Jurkat, Clone E6-1 (cell line): ENCODE results near the gene GGA1. TPM values are rescaled to one million over a fixed set of nuclear protein-coding genes. Genes with fewer than 3 reads are reported as not detected.
A peak's percentile ranks its signal among the peaks of the same experiment; 100 is the strongest.

ENCODE experiments used
- DNase-seq: peaks from one replicate; pipeline ENCODE4 v3.0.0-alpha.2; 2011; ENCODE audit warnings: low read depth, low spot score
- H3K4me3 ChIP-seq: 2 replicates; pipeline ENCODE4 v1.5.1; 2011; ENCODE audit warnings: mild to moderate bottlenecking, low read length, control low read depth, moderate library complexity
- polyA plus RNA-seq: library from polyadenylated mRNA; unstranded; fragments of >200 nt; gene quantifications from one replicate; pipeline ENCODE4 v1.2.1, GENCODE V29; 2012; ENCODE audit warnings: missing spikeins; ENCODE audit not compliant: insufficient read length, insufficient read depth

The GGA1 gene, protein sequence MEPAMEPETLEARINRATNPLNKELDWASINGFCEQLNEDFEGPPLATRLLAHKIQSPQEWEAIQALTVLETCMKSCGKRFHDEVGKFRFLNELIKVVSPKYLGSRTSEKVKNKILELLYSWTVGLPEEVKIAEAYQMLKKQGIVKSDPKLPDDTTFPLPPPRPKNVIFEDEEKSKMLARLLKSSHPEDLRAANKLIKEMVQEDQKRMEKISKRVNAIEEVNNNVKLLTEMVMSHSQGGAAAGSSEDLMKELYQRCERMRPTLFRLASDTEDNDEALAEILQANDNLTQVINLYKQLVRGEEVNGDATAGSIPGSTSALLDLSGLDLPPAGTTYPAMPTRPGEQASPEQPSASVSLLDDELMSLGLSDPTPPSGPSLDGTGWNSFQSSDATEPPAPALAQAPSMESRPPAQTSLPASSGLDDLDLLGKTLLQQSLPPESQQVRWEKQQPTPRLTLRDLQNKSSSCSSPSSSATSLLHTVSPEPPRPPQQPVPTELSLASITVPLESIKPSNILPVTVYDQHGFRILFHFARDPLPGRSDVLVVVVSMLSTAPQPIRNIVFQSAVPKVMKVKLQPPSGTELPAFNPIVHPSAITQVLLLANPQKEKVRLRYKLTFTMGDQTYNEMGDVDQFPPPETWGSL
- 53.3 TPM for polyA plus RNA-seq

GRCh38 chr22:37608477-37609239 is at the start of gene GGA1:
TSS of gene GGA1 (plus strand) at chr22:37608834. CDS start at chr22:37608861, 27 bp downstream.
- peak; percentile 98 for DNase-seq
- H3K4me3 ChIP-seq = peak within 1 kb of the TSS; percentile 92

DNA sequence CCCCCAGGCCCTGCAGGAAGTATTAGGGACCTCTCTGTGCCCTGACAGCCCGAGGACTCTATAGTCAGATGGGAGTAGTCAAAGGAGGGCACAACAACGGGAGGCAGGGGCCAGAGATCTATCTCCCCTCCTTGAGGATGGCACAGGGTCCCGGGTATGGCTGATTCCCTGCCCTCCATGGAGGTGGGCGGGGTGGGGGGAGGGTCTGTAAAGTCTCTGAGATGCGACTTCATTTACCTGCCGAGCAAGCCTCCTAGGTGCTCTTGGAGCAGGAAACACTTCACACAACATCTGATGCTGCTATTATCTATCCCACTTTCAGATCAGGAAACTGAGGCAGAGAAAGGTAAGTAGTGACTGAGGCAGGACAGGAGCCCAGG is 49.1 kb upstream of the GGA1 start:
- H3K4me3 ChIP-seq = no peak overlapping the region
- no peak for DNase-seq

GRCh38 chr22:37559901-37560607 is 48.6 kb upstream of the GGA1 start, which contains the start of gene CDC42EP1:
TSS of gene CDC42EP1 (plus strand) at chr22:37560480. CDS start at chr22:37566350, 5,870 bp downstream.
- H3K4me3 ChIP-seq = no peak within 1 kb of the TSS
- DNase-seq = no peak

GRCh38 chr22:37560608-37561211 is 47.9 kb upstream of the GGA1 start:
- no peak overlapping the region for H3K4me3 ChIP-seq

DNA sequence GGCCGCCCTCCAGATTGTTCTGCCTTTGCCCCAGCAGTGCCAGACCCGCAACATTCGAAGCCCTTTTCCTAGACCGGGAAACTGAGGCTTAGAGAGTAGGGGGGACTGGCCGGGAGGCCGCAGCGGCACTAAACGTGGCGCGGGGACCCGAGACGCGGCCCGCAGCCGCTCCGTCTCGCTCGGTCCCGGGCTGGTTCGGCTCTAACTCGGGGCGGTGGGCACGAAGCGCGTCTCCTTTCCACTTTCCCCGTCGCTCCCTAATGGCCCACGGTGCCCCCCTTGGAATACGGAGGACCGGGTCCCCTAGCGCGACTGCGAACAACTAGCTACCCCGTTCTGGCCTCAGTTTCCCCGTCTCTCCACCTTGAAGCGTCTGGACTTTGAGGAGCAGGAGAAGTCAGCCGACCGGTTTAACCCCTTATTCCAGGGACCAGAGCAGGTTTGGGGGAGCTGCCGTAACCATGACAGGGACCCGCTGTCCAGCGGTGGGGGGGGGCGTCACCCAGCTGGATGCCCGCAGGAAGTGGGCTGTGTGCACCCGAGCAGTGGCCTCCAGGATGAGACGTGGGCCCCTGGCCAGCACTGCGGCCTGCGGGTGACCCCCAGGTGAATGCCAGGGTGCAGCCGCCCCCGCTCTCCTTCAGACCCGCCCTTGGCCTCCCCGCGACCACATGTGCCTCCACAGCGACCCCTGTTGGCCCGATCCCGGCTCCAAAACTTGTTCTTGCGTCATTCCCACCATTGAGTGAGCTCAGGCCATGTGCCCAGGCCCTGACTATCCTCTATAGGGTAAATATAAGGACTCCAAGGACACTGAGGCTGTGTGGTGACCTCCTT is 47.2 kb upstream of the GGA1 start:
- no peak overlapping the region for H3K4me3 ChIP-seq
- DNase-seq = peak; percentile 36

More at GRCh38 chr22:37560608-37561211, 47.9 kb upstream of the GGA1 start:
- no peak for DNase-seq

- no peak overlapping the region for H3K4me3 ChIP-seq
- no peak for DNase-seq
These were observed 46.4 kb upstream of the GGA1 start for GRCh38 chr22:37562049-37562875.

- H3K4me3 ChIP-seq = no peak overlapping the region
- DNase-seq = no peak
These were observed 45.2 kb upstream of the GGA1 start for GRCh38 chr22:37563153-37564081.

DNA sequence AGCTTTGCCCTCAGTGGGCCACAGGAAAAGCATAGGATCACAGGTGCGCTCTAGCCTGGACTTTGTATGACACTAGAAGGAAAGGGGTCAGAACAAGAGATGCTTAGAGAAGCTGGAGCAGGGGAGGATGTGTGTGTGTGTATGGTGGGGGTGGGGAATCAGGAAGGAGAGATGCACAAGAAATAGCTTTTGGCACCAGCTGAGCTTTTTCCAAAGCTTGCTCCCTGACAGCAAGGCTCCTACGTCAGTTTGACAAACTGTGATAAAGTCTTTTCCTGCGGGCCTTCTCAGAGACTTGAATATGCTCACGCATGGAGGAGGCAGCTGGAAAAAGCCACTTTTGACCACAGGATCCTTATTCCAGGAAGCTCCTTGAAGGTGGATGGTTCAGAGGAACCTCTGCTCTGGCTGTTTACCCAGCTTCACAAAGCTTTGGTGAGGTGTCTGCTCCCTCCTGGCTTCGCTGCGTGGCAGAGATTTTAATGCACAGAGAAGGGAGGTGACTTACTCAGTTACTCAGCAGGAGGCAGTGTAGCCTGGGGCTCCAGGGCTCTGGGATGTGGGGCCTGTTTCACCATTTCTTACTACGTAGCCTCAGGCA is 44.4 kb upstream of the GGA1 start:
- H3K4me3 ChIP-seq = no peak overlapping the region
- DNase-seq = no peak

DNA sequence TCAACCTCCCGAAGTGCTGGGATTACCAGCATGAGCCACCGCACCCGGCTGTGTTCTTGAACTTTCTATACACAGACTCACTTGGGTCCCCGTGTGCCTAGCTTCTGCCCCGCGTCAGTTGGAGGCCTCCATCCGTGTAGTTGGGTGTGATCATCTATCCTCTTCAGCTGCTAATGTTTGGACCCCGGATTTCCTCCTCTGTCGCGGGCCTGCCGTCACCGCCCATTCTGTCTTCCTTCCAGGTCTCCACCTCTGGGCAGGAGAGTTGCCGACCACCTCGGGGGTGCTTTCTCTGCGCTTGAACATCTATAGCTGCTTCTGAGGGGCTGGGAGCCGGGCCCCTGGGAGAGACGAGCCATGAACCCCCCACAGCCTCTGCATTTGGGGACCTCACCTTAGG is 42.8 kb upstream of the GGA1 start:
- DNase-seq = no peak
- H3K4me3 ChIP-seq = no peak overlapping the region

DNA sequence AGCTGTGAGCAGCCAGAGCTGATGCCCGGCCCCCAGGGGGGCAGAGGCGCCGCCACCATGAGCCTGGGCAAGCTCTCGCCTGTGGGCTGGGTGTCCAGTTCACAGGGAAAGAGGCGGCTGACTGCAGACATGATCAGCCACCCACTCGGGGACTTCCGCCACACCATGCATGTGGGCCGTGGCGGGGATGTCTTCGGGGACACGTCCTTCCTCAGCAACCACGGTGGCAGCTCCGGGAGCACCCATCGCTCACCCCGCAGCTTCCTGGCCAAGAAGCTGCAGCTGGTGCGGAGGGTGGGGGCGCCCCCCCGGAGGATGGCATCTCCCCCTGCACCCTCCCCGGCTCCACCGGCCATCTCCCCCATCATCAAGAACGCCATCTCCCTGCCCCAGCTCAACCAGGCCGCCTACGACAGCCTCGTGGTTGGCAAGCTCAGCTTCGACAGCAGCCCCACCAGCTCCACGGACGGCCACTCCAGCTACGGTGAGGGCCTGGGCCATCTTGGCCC is 42.3 kb upstream of the GGA1 start:
- H3K4me3 ChIP-seq = no peak overlapping the region
- DNase-seq = no peak

DNA sequence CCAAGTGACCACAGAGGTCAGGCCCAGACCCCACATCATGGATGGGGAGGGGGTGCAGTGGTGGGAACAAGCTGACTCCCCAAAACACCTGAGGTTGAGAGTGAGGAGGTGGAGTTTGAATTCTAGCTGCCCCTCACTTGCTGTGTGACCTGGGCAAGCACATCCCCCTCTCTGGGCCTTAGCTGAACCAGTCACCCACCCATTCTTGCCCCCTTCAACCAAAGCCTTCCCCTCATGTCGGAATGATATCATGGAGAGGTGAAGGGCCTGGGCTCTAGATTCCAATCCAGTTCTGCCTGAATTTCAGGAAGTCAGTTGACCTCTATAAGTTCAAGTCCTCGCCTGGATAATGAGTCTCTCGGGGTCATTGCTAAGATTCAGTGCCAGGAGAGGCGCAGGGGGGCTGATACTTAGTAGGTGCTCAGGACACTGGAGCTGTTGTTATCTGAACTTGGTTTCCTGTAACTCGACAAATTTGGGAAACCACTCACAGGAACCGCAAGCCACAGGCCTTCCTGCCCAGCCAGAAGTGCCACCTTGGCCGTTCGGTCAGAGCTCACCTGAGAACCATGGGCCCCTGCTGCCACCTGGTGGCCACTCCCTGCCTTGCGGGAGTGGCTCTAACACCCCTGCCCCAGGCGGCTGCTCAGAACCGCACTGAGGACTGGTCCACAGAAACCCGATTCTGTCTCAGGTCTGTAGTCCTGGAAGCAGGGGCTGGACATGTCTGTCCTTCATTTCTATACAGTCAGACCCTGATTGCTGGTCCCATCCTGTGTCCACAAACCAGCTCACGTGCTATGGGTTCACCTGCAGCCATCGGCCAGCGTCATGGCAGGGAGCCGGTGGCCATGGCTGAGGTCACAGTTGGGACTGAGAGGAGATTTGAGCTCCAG is 41.5 kb upstream of the GGA1 start:
- peak; percentile 88 for DNase-seq
- no peak overlapping the region for H3K4me3 ChIP-seq

DNA sequence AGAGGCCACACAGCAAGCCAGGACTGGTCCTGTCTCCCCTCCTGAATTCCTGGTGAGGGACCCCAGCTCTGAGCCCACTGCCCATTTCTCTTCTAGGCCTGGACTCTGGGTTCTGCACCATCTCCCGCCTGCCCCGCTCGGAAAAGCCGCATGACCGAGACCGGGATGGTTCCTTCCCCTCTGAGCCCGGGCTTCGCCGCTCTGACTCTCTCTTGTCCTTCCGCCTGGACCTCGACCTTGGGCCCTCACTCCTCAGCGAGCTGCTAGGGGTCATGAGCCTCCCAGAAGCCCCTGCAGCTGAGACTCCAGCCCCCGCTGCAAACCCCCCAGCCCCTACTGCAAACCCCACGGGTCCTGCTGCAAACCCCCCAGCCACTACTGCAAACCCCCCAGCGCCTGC is 40.6 kb upstream of the GGA1 start:
- H3K4me3 ChIP-seq = no peak overlapping the region
- DNase-seq = no peak

GRCh38 chr22:37568448-37569008 is 40.1 kb upstream of the GGA1 start:
- no peak overlapping the region for H3K4me3 ChIP-seq
- DNase-seq = no peak
